H1 (cell line): Measurements from ENCODE around the gene PRKACA.

Experiments used
- KDM1A ChIP-seq: fragments of 200-600, 300-600 bp; sonication (generic); IDR thresholded peaks from 2 replicates; pipeline ENCODE4 v1.7.1; 2016; ENCODE audit warnings: mild to moderate bottlenecking, low read length, borderline replicate concordance
- POLR2A ChIP-seq, 2 experiments: IDR thresholded peaks; 1 replicate in 1 of 2; 2 replicates in 1 of 2; pipeline ENCODE4 v1.6.1; 2011; ENCODE audit warnings: low read depth in 2 of 2, low read length in 2 of 2, mild to moderate bottlenecking in 2 of 2; ENCODE audit errors: control extremely low read depth in 1 of 2
- POLR2AphosphoS5 ChIP-seq: IDR thresholded peaks from 2 replicates; pipeline ENCODE4 v1.6.1; 2011; ENCODE audit warnings: low read depth, low read length
- SIX5 ChIP-seq: IDR thresholded peaks from 2 replicates; pipeline ENCODE4 v1.6.1; 2011; ENCODE audit warnings: mild to moderate bottlenecking, low read depth, low read length
- TF ChIP-seq, protein P1 (sequence below), 3 experiments: IDR thresholded peaks; 1 replicate in 2 of 3; 2 replicates in 1 of 3; pipeline versions ENCODE4 v1.5.1 to v1.6.1; 2011; ENCODE audit warnings: low read length in 3 of 3, mild to moderate bottlenecking in 3 of 3, inconsistent platforms in 2 of 3, low read depth in 1 of 3, moderate library complexity in 1 of 3; ENCODE audit not compliant: insufficient read depth in 1 of 3; ENCODE audit errors: control extremely low read depth in 1 of 3

- TF ChIP-seq, protein P1, sequence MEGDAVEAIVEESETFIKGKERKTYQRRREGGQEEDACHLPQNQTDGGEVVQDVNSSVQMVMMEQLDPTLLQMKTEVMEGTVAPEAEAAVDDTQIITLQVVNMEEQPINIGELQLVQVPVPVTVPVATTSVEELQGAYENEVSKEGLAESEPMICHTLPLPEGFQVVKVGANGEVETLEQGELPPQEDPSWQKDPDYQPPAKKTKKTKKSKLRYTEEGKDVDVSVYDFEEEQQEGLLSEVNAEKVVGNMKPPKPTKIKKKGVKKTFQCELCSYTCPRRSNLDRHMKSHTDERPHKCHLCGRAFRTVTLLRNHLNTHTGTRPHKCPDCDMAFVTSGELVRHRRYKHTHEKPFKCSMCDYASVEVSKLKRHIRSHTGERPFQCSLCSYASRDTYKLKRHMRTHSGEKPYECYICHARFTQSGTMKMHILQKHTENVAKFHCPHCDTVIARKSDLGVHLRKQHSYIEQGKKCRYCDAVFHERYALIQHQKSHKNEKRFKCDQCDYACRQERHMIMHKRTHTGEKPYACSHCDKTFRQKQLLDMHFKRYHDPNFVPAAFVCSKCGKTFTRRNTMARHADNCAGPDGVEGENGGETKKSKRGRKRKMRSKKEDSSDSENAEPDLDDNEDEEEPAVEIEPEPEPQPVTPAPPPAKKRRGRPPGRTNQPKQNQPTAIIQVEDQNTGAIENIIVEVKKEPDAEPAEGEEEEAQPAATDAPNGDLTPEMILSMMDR (IDR thresholded peaks at IDR 0.05; ENCODE audit: control extremely low read depth in 1 of 3, insufficient read depth in 1 of 3, low read depth in 1 of 3, low read length in 3 of 3): no peak
- no peak for TF ChIP-seq KDM1A
- TF ChIP-seq POLR2AphosphoS5: no peak
- TF ChIP-seq SIX5: no peak
- no peak for TF ChIP-seq POLR2A (IDR thresholded peaks at IDR 0.05; ENCODE audit: control extremely low read depth in 1 of 2, low read depth in 2 of 2, low read length in 2 of 2)
Measured at GRCh38 chr19:14051980-14052379, 65.6 kb downstream of the PRKACA start.
